Activated T-helper 2 cell treated with anti-CD3 and anti-CD28 coated beads, Interferon-gamma antibody, Interleukin-2, Interleukin-4, amounts not matched to agents 10 μg/mL and 5 μg/mL and 100 μg/mL, durations not matched to agents 14 hours and 24 hours and 36 hours (primary cell): ENCODE results near the gene CFAP68. TPM values are rescaled to one million over a fixed set of nuclear protein-coding genes. Genes with fewer than 3 reads are reported as not detected.

Experiments
- DNase-seq: peaks from one replicate; pipeline ENCODE4 v3.0.0; 2021; ENCODE audit warnings: low spot score
- H3K27ac Mint-ChIP-seq: one replicate; pipeline ENCODE4 v1.8.0; 2021; ENCODE audit warnings: mixed read lengths
- H3K27me3 Mint-ChIP-seq: one replicate; pipeline ENCODE4 v1.8.0; 2021; ENCODE audit warnings: low read depth, mixed read lengths
- H3K36me3 Mint-ChIP-seq: one replicate; pipeline ENCODE4 v1.8.0; 2021; ENCODE audit warnings: low read depth, mixed read lengths
- H3K4me1 Mint-ChIP-seq: one replicate; pipeline ENCODE4 v1.8.0; 2021; ENCODE audit warnings: low read depth, mixed read lengths
- H3K4me3 Mint-ChIP-seq: one replicate; pipeline ENCODE4 v1.8.0; 2021; ENCODE audit warnings: low read depth, mild to moderate bottlenecking, moderate library complexity, mixed read lengths
- H3K9me3 Mint-ChIP-seq: one replicate; pipeline ENCODE4 v1.8.0; 2021; ENCODE audit warnings: mixed read lengths
- intact Hi-C: fragments of 100-400 bp; cut with micrococcal nuclease; formaldehyde crosslinking; loops from one replicate; pipeline ENCODE4 v1.15.1; 2023
- total RNA-seq: library from RNA; stranded (reverse); gene quantifications from 2 replicates; pipeline ENCODE4 v1.2.3, GENCODE V29; 2022

Gene CFAP68
- total RNA-seq, 1 donor from 2014 or later: 22.2 TPM

- Mint-ChIP-seq H3K4me1 (no peaks in the 10 kb centered on the region), H3K4me3 (no peak overlapping the region), H3K27ac (no peak overlapping the region), H3K9me3 (no peaks in the 10 kb centered on the region), H3K36me3 (no peaks in the 10 kb centered on the region), H3K27me3 (peaks cover 37% of the 10 kb centered on the region)
- intact Hi-C loops: no loop called here
- DNase-seq: no peak
These were observed 33.9 kb downstream of the CFAP68 start for GRCh38 chr11:111913031-111913861.

- no peaks in the 10 kb centered on the region for H3K36me3 Mint-ChIP-seq
- DNase-seq: no peak
- intact Hi-C loops: no loop called here
- H3K27ac Mint-ChIP-seq: no peak overlapping the region
- no peaks in the 10 kb centered on the region for H3K9me3 Mint-ChIP-seq
- H3K4me3 Mint-ChIP-seq: no peak overlapping the region
- peaks cover 37% of the 10 kb centered on the region for H3K27me3 Mint-ChIP-seq
- H3K4me1 Mint-ChIP-seq: no peaks in the 10 kb centered on the region
These were observed 34.7 kb downstream of the CFAP68 start for GRCh38 chr11:111913997-111914396.

GRCh38 chr11:111916768-111917167, 37.4 kb downstream of the CFAP68 start:
- Mint-ChIP-seq H3K27me3 (peaks cover 33% of the 10 kb centered on the region), H3K27ac (no peak overlapping the region), H3K4me1 (no peaks in the 10 kb centered on the region), H3K36me3 (no peaks in the 10 kb centered on the region), H3K4me3 (no peak overlapping the region), H3K9me3 (no peaks in the 10 kb centered on the region)
- intact Hi-C loops: no loop called here
- no peak for DNase-seq

- Mint-ChIP-seq H3K4me3 (no peak overlapping the region), H3K27ac (no peak overlapping the region), H3K4me1 (no peaks in the 10 kb centered on the region), H3K36me3 (no peaks in the 10 kb centered on the region), H3K9me3 (no peaks in the 10 kb centered on the region), H3K27me3 (peaks cover 30% of the 10 kb centered on the region)
- intact Hi-C loops: no loop called here
- no peak for DNase-seq
These were observed 38.0 kb downstream of the CFAP68 start for GRCh38 chr11:111917312-111917711.

GRCh38 chr11:111917788-111918187, 38.4 kb downstream of the CFAP68 start:
- H3K4me1 Mint-ChIP-seq: no peaks in the 10 kb centered on the region
- no peak for DNase-seq
- H3K27me3 Mint-ChIP-seq: peaks cover 30% of the 10 kb centered on the region
- H3K9me3 Mint-ChIP-seq: no peaks in the 10 kb centered on the region
- no peak overlapping the region for H3K4me3 Mint-ChIP-seq
- intact Hi-C loops: no loop called here
- no peaks in the 10 kb centered on the region for H3K36me3 Mint-ChIP-seq
- no peak overlapping the region for H3K27ac Mint-ChIP-seq

- peaks cover 30% of the 10 kb centered on the region for H3K27me3 Mint-ChIP-seq
- H3K4me1 Mint-ChIP-seq: peaks cover 2% of the 10 kb centered on the region
- no peaks in the 10 kb centered on the region for H3K9me3 Mint-ChIP-seq
- intact Hi-C loops: no loop called here
- H3K27ac Mint-ChIP-seq: no peak within 1 kb of the TSS
- DNase-seq: no peak
- no peak within 1 kb of the TSS for H3K4me3 Mint-ChIP-seq
- no peaks in the 10 kb centered on the region for H3K36me3 Mint-ChIP-seq
These were observed 39.3 kb downstream of the CFAP68 start, which contains the start of gene C11orf52 for GRCh38 chr11:111918390-111919256. TSS of gene C11orf52 (plus strand) at chr11:111918913. CDS start at chr11:111918973, 60 bp downstream.

- DNase-seq: no peak
- Mint-ChIP-seq H3K4me1 (peaks cover 6% of the 10 kb centered on the region), H3K27me3 (peaks cover 27% of the 10 kb centered on the region), H3K9me3 (no peaks in the 10 kb centered on the region), H3K27ac (no peak overlapping the region), H3K36me3 (no peaks in the 10 kb centered on the region), H3K4me3 (no peak overlapping the region)
- intact Hi-C loops: no loop called here
These were observed 41.6 kb downstream of the CFAP68 start for GRCh38 chr11:111920908-111921307.

- DNase-seq: no peak
- no peaks in the 10 kb centered on the region for H3K9me3 Mint-ChIP-seq
- H3K36me3 Mint-ChIP-seq: no peaks in the 10 kb centered on the region
- no peak overlapping the region for H3K4me3 Mint-ChIP-seq
- intact Hi-C loops: no loop called here
- peaks cover 20% of the 10 kb centered on the region for H3K27me3 Mint-ChIP-seq
- H3K27ac Mint-ChIP-seq: no peak overlapping the region
- H3K4me1 Mint-ChIP-seq: peaks cover 12% of the 10 kb centered on the region
These were observed 42.3 kb downstream of the CFAP68 start for GRCh38 chr11:111921541-111922230.

GRCh38 chr11:111922803-111923202, 43.5 kb downstream of the CFAP68 start:
- Mint-ChIP-seq H3K36me3 (no peaks in the 10 kb centered on the region), H3K4me3 (no peak overlapping the region), H3K4me1 (peaks cover 16% of the 10 kb centered on the region), H3K9me3 (no peaks in the 10 kb centered on the region), H3K27me3 (peaks cover 14% of the 10 kb centered on the region), H3K27ac (no peak overlapping the region)
- intact Hi-C loops: no loop called here
- DNase-seq: no peak

GRCh38 chr11:111923351-111923788, 44.0 kb downstream of the CFAP68 start:
- H3K4me1 Mint-ChIP-seq: peaks cover 16% of the 10 kb centered on the region
- no peaks in the 10 kb centered on the region for H3K9me3 Mint-ChIP-seq
- no peak overlapping the region for H3K4me3 Mint-ChIP-seq
- H3K27me3 Mint-ChIP-seq: peaks cover 14% of the 10 kb centered on the region
- H3K36me3 Mint-ChIP-seq: no peaks in the 10 kb centered on the region
- no peak for DNase-seq
- intact Hi-C loops: no loop called here
- no peak overlapping the region for H3K27ac Mint-ChIP-seq

GRCh38 chr11:111923951-111924350, 44.6 kb downstream of the CFAP68 start:
- H3K27me3 Mint-ChIP-seq: peaks cover 14% of the 10 kb centered on the region
- peaks cover 16% of the 10 kb centered on the region for H3K4me1 Mint-ChIP-seq
- no peaks in the 10 kb centered on the region for H3K9me3 Mint-ChIP-seq
- no peak overlapping the region for H3K4me3 Mint-ChIP-seq
- intact Hi-C loops: no loop called here
- no peak for DNase-seq
- H3K36me3 Mint-ChIP-seq: no peaks in the 10 kb centered on the region
- no peak overlapping the region for H3K27ac Mint-ChIP-seq

- H3K27me3 Mint-ChIP-seq: peaks cover 9% of the 10 kb centered on the region
- intact Hi-C loops: loop anchor here (1.0 to 2.0 kb wide), 3 partner anchors 47 to 301 kb away; partner anchors contain the start of genes ALG9, CFAP68, FDXACB1 and PTS
These were observed 46.6 kb downstream of the CFAP68 start for GRCh38 chr11:111925953-111926352.

More at GRCh38 chr11:111925953-111926352, 46.6 kb downstream of the CFAP68 start:
- Mint-ChIP-seq H3K9me3 (no peaks in the 10 kb centered on the region), H3K36me3 (no peaks in the 10 kb centered on the region), H3K4me3 (peak overlapping the region; percentile 82), H3K27ac (peak overlapping the region; percentile 88), H3K4me1 (peaks cover 16% of the 10 kb centered on the region)
- no peak for DNase-seq
